HG03460 (cell line): ENCODE data around the gene DNAJB6.

ENCODE experiments used
- ATAC-seq: cut with Tn5 transposase; IDR thresholded peaks from one replicate; pipeline ENCODE4 v1.9.1; 2021; ENCODE audit not compliant: unreplicated experiment

The DNAJB6 gene

DNA sequence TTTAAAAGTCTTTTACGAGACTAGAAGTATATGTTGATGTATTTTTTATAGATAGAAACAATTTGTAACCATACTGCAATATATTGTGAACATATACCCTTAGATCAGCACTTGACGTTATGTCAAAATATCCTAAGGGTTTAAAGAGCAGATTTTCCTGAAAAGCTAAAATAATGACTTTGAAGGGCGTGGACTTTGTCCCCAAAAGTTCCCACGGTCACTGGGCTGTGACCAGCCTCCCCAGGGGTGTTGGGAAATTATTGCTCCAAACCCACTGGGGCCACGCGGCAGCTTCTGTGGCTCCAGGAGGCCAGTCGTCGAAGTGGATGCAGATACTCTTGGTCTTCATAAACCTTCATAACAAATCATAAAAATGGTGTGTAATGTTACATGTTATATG lies 29.9 kb downstream of the DNAJB6 start:
- ATAC-seq = no peak

DNA sequence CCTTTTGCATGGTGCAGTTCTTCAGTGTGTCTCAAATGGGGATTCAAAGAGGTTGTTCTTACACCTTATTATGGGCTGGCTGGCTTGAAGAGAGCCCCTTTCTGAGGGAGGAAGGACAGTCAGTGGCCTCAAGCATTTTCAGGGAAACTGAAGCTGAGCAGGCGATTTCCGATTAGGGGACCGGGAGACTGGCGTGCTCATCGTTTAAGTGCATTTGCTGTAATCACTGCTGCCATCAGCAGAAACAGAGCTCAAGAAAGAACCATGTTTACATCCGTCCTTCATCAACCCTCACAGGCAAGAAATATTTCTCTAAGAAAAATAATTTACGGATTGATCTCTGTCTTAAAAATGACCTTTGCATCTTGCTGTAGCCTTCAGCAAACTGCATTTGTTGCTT lies 32.2 kb downstream of the DNAJB6 start:
- no peak for ATAC-seq

DNA sequence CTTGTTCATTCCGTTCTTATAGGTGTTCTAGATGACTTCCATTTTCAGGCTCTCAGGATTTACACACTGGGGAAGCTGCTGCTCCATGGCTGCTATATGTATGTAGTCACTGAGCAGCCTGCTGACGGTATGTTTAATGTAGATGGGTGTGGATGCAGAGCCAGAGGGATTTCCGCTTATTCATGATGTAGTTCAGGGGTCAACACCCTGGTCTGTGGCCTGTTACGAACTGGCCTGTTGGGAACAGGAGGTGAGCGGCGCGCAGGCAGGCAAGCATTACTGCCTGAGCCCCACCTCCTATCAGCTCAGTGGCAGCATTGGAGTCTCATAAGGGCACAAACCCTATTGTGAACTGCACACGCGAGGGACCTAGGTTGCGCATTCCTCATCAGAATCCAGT lies 33.9 kb downstream of the DNAJB6 start:
- ATAC-seq = no peak

DNA sequence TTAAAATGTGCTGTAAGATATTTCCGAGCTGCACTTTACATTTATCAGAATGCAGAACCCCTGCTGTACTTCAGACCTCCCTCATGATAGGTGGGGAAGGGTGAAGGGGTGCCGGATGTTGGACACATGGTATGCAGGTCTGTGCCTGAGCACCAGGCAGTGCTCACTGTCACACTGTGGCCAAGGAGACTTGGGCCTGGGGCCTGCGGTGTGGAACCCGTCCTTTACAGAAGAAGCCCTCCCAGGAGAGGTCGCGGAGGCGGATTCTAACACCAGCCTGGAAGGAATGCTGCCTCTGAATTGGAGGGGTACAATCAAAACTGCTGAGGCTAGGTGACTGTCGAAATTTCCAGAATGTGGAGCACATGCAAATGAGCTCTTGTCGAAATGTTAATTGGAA lies 34.5 kb downstream of the DNAJB6 start:
- no peak for ATAC-seq

DNA sequence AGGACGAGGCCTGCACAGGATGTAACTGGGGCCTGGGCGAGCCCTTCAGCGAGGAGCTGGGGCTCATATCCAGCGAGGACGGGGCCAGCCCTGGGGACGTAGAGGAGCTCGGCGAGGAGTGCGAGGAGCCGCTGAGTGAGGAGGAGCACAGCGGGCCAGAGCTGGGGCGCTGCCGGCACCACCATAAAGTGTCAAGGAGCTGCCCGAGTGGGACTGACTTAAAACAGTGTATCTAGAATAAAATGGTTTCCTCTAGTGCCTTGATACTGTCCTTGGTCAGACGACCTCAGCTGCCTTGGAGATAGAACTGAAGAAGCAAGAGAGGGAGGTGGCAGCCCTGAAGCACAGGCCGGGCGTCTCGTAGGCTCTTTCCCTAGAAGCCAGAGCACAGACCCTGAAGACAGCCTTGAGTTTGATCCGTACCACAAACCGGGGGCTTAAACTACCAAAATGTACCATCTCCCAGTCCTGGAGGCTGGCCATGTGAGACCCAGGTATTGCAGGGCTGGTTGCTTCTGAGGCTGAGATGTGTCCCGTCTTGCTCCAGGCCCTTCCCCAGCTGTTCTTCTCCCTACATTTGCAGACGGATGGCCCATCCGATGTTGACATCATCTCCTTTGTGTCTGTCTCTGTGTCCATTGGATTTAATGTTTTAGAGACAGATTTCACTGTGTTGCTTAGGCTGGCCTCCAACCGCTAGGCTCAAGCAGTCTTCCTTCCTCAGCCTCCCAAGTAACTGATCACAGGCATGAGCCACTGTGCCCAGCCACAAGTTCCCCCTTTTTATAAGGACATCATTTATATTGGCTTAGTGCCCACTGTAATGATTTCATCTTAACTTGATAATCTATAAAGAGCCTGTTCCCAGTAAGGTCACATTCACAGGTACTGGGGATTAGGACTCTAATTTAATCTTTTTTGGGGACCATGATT lies 35.8 kb downstream of the DNAJB6 start:
- no peak for ATAC-seq

DNA sequence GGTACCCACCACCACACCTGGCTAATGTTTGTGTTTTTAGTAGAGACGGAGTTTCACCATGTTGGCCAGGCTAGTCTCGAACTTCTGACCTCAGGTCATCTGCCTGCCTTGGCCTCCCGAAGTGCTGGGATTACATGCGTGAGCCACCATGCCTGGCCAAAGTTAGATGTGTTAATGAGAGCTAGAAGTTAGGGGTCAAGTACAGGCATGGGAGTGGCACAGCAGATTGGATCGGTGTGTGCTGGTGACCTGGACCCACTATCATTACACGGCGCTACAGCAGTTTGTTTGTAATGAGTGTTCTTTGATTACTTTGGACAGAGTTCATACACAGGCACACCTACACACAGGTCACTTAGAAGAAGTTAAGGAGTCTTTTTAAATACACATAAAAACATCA lies 36.7 kb downstream of the DNAJB6 start:
- no peak for ATAC-seq

DNA sequence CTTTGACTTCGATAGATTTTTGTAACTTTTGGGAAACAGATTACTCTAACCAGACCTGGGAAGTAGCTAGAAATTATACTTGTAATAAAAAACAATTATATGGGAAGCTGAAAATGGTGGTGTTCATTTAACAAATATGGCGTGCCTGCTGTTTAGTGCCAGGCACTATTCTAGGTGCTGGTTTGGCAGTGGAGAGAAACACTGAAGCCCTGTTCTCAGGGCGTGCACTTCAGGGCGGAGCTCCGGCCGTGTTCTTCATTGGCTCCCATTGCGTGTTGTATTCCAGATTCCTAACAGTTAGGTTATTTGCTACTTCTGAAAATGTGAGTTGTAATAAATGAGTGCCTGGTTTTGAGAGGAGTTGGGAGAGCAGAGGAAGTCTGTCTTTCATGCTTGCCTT lies 38.6 kb downstream of the DNAJB6 start:
- no peak for ATAC-seq

DNA sequence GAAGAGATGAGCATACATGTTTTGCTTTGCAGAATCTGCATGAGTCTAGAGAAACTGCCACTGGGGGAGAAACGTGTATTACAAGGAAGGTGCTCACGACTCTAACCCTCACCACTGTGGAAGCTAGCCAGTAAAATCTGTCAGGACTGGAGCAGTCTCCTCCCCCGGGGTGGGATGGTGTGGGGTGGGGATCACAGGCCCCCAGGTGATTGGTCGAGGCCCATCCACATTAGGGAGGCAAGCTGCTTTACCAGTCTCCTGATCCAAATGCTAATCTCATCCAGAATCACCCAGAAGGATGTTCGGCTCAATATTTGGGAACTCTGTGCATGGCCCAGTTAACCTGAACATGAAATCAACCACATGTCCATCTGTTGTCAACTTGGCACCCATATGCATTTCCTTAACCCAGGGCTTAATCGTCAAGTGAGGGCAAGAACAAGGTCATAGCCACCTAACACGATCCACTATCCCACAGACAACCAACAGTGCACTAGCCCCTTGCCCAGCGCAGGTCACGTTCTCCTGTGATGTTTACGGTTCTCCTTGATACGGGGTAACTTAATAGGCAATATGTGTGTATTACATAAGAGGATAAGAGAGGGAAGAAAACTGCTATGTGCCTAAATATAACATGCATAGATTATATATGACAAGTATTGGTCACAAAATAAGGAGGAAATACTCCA lies 40.8 kb downstream of the DNAJB6 start:
- ATAC-seq = no peak

DNA sequence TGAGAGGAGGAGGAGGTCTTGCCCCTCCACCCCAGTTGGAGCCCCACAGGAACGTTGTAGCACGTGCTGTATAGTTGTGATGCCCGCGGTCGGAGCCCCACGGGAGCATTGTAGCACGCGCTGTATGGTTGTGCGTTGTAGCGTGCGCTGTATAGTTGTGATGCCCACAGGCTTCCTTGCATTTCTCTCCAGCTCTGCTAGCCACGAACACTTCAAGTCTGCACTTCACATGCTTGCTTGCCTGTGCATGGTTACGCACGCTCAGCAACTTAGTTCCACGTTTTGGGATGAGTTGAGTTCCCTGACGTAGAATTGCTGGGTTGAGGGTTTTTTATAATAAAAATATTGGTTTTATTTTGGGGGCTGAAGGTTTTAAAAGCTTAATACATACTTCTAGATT lies 41.6 kb downstream of the DNAJB6 start:
- ATAC-seq = no peak

DNA sequence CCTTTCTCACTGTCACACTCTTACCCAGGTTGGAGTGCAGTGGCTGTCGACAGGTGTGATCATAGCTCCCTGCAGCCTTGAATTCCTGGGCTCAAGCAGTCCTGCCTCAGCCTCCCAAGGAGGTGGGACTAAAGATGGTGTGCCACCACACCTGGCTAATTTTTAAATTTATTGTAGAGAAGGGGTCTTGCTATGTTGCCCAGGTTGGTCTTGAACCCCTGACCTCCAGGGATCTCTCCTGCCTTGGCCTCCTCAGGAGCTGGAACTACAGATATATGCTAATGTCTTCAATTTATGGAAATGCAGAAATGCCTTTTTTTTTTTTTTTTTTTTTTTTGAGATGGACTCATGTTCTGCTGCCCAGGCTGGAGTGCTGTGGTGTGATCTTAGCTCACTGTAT lies 42.7 kb downstream of the DNAJB6 start:
- ATAC-seq = no peak

DNA sequence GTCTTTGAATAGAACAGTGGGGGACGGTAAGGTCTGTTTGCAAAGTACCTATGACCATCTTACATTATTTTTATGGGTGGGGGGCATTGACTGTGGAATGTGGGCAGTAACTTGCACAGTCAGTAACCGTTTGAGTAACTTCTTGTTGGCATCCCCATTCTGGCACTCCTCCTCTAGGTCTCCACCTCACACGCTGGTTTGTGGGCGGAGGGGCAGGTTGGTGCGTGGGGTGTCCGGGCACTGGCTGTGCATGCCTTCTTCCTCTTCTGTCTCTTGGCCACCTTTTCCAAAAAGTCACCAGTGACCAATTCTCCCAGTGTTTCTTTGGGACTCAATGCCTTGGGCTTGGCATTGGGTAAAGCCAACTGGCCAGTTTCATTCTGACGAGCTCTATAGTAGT lies 43.6 kb downstream of the DNAJB6 start:
- no peak for ATAC-seq

DNA sequence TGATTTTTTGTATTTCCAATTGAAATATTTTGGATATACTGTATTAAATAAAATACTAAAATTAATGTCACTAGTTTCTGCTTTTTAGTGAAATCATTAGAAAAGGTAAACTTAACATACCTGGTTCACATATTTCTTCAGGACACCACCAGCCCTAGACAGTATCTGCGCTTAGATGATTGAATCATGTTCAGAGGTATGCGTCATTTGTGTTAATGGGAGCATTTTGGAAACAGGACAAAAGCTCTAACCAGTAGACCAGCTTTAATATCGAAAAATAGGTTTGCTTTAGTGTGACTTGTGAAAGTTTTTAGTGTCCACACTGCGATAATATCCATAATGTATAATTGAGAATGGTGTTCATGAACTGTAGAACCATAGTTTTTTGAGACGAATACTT lies 47.1 kb downstream of the DNAJB6 start:
- ATAC-seq = no peak

DNA sequence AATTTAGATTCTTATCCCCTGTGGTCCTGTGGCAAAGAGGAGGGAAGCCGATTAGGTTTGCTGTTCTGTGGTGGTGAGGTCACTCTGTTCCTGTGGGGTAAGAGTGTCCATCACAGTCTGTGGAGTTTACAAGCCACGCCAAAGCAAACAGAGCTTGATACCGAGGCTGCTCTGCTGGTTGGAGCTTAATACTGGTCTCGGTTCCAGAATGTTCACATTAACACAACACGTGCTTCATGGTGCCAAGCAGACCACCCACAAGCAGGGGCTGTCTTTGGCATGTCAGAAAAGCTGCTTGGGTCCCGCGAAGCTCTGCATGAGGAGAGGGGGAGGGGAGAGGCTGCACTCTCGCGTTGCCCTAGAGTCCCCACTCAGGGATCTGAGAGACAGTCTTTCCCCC lies 47.5 kb downstream of the DNAJB6 start:
- ATAC-seq = no peak

DNA sequence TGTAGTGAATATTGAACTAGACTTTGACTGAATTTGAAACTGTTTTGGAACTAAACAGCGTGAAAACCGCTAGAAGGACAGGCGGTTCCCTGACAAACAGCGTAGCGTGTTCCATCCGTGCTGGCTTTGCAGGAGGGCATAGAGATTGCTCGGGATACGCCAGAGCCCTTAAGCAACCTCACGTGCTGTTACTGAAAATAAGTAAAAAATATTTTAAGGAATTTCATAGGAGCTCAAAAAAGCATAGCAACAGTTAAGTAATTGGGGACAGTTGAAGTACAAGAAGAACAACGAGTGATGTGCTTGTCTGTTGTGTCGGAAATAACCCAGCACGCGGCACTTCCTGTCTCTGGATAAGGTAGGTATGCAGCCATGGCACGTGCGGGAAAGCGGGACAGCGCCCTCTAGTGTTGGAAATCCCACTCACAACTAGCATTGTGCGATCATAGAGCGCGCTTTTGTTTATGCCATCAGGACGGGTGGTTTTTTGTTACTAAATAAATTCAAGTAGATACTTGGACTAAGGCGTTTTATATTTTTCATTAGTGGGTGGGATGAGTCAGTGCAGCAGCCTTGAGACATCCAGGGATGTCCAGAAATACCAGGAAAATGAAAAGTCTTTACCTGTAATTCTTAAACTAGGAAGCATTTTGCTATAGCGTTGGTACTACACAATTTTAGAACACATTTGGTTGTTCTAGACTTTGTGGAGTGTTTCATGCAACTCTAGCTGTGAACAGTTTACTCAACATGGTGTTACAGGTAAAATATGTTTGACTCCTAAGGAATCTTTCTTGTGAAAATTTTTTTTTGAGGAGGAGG lies 50.4 kb downstream of the DNAJB6 start:
- ATAC-seq = no peak

DNA sequence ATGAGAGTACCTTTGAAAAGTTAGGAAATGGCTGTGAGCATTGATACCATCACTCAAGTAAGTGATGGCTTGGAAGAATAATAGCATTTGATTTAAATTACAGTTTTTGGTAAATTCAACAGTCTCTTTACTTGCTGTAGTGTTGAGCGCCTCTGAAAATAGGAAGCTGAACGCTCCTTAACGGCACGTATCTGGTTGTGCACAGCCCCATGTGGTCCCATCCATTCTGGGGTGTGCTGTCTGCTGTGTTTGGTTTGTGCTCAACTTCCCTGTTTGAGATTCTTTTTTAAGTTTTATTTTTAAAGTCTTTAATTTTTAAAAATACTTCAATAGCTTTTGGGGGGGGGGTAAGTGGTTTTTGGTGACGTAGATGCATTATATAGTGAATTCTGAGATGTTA lies 51.5 kb downstream of the DNAJB6 start:
- ATAC-seq = no peak

DNA sequence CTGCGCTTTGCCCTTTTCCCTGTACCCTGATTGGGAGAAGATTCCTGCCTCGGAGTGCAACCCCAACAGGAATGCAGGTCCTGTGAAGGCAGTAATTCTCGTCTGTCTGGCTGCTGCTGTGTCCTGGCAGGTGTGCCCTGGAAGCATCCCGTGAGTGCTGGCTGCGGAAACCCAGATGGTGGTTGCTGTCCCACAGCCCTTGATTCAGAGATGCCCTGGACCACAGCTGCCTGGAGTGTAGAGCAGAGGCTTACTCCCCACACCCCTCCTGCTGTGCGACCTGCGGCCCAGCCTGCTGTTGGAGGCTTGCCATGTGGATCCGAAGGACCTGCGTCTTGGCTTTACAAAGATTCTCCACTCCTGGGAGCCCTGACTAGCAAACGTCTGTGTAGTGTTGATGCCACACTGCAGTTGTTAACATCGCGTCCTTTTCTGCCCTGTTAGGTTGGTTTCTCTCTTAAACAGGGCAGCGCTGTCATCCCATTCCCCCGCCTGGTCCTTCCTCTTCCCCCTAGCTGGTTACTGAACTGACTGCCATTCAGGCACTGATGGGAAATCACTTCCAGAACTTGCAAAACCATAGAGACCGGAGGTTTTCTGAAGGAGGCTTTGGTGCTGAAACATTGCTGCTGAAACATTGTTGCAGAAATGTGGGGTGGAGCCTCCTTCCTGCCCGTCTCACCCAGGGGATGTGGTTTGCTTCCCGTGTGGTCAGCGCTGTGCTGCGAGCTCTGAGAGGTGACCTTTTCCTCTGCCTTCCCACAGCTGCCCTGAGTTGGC lies 53.3 kb downstream of the DNAJB6 start:
- ATAC-seq = no peak

DNA sequence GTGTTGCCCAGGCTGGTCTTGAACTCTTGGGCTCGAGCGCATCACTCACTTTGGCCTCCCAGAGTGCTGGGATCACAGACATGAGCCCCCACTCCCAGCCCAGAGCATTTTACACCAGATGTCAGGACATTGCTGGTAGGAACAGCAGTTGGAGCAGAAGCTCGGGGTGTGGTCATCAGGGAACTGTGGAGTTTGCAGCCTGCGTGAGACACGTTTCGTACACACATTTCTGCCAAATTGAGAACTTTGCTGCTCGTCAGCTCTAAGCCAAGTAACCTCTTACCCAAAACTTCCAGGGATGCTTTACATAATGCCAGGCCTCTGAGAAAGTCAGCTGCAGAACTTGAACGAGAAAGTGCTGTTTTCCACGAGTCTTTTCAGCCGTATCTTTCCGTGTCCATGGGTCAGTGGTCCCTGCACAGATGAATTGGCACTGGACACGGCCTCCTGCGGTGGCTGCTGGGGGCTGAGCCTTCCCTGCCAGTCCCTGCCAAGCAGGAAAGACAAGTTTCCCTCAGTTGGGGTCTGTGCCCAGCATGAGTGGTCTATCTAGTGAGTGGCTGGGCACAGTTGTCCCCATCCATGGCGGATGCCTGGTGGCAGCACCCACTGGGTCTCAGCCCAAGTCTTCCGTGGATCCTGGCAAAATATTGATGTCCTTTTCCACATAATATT lies 54.4 kb downstream of the DNAJB6 start:
- ATAC-seq = no peak

DNA sequence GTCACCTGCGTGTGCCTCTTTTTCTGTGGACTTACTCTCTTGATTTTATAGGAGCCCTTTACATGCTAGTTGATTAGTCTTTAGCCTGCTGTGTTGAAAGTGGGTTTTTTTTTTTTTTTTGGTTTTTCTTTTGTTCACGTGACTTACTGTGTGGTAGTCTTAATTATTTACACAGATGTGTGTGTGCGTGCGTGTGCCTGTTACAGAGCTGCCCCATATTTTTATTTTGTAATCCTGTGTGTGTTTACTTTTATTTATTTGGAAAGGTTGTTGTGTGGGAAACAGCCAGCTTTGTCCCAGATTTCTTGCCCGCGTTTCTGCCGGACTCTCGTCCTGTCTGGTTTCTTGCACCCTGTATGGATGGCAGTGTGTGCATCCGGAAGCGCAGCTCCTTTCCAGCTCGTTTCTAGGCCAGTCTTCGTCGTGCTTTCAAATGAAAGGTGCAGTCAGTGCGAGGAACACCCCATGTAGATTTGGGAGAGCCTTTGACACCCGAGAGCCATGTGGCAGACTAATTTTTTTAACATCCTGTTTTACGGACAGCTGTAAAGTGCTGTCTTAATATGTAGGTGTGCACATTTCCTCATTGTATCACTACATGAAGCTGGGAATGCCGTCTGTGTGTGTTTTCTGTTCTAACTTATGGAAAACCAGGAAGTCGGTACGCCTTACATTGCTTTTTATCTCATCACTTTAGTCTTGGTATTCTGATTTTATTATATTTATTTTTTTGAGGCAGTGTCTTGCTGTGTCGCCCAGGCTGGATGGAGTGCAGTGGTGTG lies 55.6 kb downstream of the DNAJB6 start:
- ATAC-seq = no peak
